Astrocyte of the cerebellum (primary cell): ENCODE measurements around the gene PANK2.
A peak's percentile ranks its signal among the peaks of the same experiment; 100 is the strongest.
"Not testable (repeated sequence)": the region's sequence is repeated elsewhere in the genome, so short reads cannot be mapped to it uniquely, and the experiment has no call there.

Experiments
- DNase-seq: peaks from one replicate; pipeline ENCODE4 v3.0.0-alpha.2; 2011; ENCODE audit warnings: low read depth
- H3K4me3 ChIP-seq: 2 replicates; pipeline ENCODE4 v1.5.1; 2011; ENCODE audit warnings: mild to moderate bottlenecking, low read depth, low read length, moderate library complexity
- CTCF ChIP-seq: IDR thresholded peaks from 2 replicates; pipeline ENCODE4 v1.5.1; 2012; ENCODE audit warnings: low read length, low read depth, moderate library complexity, mild to moderate bottlenecking; ENCODE audit errors: missing control alignments
- in situ Hi-C: cut with HindIII; loops from 2 replicates; pipeline ENCODE4 v1.10.0; 2017; ENCODE audit warnings: low sequenced_read_pairs

PANK2 gene

GRCh38 chr20:3890999-3891929 lies 2.1 kb downstream of the PANK2 start:
- in situ Hi-C loops = no loop called here
- no peak for TF ChIP-seq CTCF
- peak overlapping the region; percentile 93 for H3K4me3 ChIP-seq
- DNase-seq = no peak

- no peak for DNase-seq
- TF ChIP-seq CTCF = no peak
- in situ Hi-C loops = no loop called here
- no peak overlapping the region for H3K4me3 ChIP-seq
These were observed 5.6 kb downstream of the PANK2 start for GRCh38 chr20:3894796-3895195.

- no peak for TF ChIP-seq CTCF
- no peak overlapping the region for H3K4me3 ChIP-seq
- DNase-seq = no peak
- in situ Hi-C loops = no loop called here
These were observed 7.1 kb downstream of the PANK2 start for GRCh38 chr20:3896302-3896701.

GRCh38 chr20:3896853-3897583 lies 7.8 kb downstream of the PANK2 start:
- no peak for DNase-seq
- no peak overlapping the region for H3K4me3 ChIP-seq
- no peak for TF ChIP-seq CTCF
- in situ Hi-C loops = no loop called here

- in situ Hi-C loops, H3K4me3 ChIP-seq, DNase-seq: not testable (repeated sequence)
These were observed 9.0 kb downstream of the PANK2 start for GRCh38 chr20:3898181-3898580.

GRCh38 chr20:3898639-3899038 lies 9.5 kb downstream of the PANK2 start:
- in situ Hi-C loops = no loop called here
- H3K4me3 ChIP-seq = no peak overlapping the region
- no peak for DNase-seq
- no peak for TF ChIP-seq CTCF

- H3K4me3 ChIP-seq = no peak overlapping the region
- in situ Hi-C loops = no loop called here
- TF ChIP-seq CTCF = no peak
- DNase-seq = no peak
These were observed 11.0 kb downstream of the PANK2 start for GRCh38 chr20:3900187-3900604.
